IPS-NIHi11 (cell line): ENCODE measurements around the gene GUCA1C.
A peak's percentile ranks its signal among the peaks of the same experiment; 100 is the strongest.

Source experiments
- DNase-seq: peaks from one replicate; pipeline ENCODE4 v3.0.0; 2012; ENCODE audit warnings: mixed read lengths, low spot score

Gene GUCA1C, protein sequence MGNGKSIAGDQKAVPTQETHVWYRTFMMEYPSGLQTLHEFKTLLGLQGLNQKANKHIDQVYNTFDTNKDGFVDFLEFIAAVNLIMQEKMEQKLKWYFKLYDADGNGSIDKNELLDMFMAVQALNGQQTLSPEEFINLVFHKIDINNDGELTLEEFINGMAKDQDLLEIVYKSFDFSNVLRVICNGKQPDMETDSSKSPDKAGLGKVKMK

DNA sequence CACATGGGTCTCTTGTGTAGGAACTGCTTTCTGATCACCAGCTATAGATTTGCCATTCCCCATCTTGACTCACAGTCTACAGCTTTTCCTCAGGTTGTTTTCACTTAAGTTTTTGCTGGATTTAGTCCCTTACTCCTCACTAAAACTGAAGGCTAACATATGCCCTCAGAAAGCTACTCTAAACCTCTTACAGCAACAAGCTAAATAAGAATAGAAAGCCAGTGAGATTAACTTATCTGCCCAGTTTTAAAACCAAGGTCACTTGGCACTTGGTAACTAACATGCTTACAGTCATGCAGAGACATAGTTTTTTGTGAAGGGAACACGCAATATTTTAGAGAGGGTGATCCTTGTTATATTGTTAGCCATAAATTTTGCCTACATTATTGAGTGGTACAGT, at the start of gene GUCA1C:
Gene GUCA1C (minus strand): TSS at position 180 of the 400 bp plus-strand sequence. CDS start 117 bp downstream, at position 63.
- no peak for DNase-seq

DNA sequence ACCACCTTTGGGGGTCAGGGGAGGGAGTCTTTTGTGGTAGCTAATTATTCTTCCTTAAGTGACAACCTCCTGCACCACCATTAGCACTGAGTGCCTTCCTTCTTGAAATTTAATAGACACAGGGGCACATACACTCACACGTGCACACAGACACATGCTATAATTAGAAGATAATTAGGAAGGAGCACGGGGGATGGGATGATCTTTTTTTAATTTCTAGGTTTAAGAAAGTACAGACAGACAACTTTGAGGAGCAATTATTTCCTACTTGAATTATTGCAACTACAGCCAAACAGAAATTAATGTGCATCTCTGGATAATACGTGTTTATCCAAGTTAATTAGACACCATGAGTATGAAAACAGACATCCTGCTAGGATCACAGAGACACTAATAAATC, 44.8 kb upstream of the GUCA1C start:
- no peak for DNase-seq

DNA sequence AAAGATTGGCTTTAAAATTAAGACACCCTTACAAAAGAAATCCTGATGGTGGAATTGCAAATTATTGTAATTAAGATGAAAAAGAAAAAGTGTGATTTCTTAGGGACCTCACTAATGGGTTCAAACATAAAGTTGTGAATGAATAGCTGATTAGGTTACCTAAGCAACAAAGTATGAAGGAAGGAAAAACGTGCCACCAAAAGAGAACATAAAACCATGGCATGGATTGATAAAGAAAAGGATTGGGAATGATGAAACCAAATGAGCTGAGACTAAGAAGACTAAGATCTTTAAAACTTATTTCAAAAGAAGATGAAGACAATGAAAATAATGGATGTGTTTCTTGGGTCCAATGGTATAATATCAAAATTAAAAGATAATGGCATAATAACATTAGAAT, 32.2 kb upstream of the GUCA1C start:
- DNase-seq: peak; percentile 12

DNA sequence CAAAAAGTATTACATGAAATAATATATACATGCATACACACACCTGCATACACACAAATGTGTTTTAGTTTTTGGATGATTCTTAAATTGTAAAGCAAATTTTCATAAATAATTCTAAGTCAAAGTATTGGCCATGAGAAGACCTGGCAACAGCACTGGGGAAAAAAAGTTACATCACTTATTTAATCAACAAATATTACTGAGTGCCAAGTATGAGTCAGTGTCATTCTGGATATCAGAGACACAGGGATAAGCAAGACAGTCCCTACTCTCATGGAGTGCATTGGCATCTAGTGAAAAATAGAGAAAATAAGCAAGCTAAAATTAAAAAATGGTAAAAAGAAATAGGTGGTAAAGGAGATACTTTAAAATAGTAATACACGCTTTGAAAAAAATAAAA, 29.4 kb upstream of the GUCA1C start:
- no peak for DNase-seq

DNA sequence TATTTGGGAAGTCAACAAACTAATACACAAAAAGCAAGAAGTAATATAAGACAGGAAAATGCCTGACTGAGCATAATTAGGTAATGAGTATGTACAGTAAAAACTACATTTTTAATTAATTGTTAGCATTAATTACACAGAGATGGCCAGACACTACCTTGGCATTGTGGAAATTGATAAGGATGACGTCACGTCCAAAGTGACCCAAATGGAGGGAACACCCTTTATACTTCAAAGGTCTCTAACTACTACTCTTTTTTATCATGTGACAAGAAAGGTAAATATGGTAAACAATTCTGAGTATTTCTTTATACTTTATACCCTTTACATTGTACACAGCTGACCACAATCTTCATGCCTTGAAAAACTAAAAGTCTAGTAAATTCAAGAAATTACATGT, 22.4 kb upstream of the GUCA1C start:
- DNase-seq: no peak

DNA sequence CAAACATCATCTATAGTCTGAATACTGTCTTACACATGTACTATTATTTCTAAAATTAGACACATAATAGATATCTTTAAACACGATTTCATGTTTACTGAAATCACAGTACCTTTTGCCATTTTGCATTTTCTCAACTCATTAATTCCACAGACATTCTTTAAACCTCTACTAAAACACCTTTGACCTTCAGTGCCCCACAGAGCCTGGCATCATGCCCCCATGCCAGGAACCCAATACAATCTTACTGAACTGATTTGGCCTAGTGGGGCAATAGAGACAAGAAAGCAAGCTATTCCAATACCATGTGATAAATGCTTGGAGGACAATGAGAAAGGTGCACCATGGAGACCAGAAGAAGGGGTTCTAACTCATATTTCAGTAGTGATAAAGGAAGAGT, 19.3 kb upstream of the GUCA1C start:
- DNase-seq: no peak

DNA sequence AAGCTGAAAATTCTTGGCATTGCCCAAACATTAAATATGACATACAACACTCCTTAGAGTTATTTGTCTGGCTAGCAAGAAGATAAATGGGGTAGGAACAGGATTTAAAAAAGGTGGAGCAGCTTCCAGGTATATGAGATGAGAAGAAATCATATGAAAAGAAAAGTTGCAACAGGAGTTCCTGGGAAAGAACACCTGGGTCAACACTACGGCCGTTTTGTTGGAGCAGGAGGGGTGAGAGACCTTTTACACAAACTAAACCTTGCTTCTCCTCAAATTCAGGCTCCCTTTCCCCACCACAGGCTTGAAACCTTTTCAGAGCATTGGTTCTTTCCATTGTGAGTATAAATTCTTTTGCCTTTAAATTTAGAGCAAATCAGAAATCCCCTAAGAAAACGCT, 18.8 kb upstream of the GUCA1C start:
- no peak for DNase-seq

DNA sequence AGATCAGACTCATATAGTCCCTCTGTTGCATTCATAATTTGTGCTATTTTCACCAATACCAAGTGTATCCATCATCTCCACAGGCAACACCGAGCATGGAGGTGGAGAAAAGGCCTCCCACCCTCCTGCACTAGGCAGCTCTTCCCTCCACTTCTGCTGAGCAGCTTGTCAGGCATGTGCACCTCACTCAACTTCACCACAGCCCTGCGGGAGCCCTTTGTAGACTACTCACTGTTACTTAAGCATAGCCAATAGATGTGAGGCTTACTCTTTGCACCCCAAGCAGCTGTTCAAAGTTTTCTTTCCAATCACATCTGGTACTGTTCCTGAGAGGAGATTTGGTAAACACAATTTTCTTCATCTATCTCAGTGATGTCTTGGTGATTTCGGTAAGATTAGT, 16.9 kb upstream of the GUCA1C start:
- DNase-seq: no peak

DNA sequence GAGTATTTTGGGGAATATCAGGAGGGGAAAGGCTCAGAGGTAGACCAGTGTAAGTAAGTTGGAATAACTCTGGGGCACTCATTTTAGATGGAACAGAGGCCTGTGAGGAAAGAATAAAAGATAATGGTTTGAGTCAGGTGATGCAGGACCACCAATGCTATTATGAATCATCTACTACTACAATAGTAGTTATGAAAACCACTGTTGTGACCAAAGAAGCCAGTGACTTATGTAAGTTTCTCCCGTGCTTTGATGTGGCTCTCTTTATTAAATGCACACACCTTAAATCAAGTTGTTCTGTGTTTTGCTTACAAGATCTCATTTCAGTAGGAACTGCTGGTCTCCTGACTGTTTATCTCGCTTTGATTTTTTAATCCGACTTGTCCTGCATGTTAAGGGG, 13.1 kb upstream of the GUCA1C start:
- no peak for DNase-seq

DNA sequence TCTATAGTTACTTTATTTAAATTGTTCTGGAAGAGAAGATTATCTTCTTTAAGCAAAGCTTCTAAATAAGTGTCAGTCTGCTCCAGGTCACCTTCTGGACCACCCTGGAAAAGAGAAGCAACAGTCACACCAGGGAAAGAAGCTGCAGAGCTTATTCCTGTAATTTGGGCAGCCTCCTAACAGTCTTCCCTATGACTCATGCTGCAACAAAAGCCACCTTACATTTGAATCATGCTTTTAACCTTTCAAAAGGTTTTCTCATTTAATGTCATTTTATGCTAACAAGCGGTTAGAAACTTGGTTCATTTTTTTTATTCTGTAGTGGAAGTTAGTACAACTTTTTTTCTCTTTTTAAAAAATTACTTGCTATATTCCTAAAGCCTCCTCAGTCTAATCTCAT, 5.3 kb upstream of the GUCA1C start:
- no peak for DNase-seq

DNA sequence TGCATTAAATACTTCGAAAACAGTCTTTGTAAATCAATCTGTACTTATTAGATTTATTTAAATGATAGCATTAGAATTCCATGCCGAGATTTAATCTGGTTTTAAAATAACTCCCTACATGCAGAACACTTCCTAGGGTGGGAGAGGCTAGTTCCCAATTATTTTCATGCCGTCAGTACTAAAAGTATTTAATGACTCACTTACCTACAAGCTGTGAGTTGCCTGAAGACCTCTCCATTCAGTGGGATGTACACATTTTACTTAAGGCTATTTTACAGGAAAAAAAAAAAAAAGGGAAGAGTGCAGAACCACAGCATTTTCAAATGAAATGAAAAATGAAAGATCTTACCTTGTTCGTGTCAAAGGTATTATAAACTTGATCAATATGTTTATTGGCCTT, 469 bp downstream of the GUCA1C start:
- DNase-seq: no peak

DNA sequence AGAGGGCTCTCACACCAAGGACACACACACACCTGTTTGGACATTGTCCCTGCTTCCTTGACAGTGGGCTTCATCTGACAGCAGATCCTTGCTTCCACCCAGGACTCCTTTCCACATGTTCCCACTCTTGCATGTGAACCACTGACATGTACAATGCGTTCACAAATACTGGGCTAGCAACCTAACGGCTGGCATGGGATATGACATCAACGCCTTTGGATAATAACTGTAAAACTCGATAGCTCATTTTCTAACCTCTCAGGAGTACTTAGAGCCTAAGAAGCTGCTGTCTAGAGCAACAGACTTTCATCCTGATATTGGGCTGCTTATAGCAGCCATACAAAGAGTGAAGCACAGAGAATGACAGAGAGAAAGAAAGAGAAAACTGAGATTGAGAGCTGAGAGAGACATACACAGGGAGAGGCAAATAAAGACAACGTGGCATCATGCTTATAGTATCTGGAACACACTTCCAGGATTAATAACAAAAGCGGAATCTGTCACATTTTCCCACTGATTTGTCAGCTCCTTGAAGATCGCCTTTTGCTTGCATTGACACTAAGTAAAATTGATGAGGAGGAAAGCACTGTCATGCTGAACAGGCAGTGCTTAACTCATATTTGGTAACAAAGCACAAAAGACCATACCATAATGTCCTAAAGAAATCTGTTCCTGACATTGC, 1.7 kb downstream of the GUCA1C start:
- no peak for DNase-seq

DNA sequence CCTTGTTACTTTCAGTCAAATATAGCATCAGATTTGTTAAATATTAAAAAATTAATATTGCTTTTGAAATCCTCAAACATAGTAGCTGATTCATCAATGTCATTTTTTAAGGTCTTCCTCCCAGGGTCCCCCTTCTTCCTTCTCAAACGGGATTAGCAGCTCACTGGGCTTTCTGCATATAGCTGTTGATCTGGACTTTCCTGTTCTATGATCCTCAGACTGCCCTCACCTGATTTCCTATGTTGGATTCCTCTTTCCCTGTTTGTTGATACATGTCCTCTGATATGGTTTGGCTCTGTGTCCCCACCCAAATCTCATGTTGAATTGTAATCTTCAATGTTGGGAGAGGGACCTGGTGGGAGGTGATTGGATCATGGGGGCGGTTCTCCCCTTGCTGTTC, 5.8 kb downstream of the GUCA1C start:
- no peak for DNase-seq

DNA sequence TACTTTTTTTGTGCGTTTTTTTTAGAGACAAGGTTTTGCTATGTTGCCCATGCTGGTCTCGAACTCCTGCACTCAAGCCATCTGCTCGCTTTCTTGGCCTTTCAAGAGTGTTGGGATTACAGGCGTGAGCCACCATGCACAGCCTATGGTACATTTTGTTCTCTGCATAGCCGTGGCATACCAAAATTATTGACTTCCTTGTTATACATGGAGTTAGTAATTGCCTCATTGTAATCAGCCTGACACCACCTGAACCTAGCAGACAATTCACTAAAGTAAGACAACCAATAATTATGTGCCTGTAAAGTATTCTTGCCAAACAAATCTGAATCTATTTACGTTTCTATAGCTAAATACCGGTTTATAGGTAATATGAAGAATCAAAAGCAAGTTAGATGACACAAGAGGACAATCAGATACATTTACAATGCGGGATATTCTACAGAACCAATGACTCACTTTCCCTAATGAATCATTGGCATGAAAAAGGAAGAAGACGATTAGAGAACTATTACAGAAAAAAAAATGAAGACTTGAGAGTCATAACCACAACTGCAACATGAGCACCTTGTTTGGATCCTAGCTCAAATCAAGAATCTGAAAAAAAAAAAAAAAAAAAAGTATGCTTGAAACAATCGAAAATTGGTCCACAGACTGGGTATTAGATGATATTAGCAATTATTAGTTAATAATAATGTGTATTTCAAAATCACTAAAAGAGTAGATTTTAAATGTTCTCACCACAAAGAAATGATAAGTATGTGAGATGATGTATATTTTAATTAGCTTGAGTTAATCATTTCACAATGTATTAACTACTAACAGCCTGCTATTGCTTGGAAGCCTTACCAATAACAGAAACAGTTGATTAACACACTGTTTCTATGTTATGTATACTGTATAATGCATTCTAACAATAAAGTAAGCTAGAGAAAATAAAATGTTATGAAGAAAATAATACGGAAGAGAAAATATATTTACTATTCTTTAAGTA, 7.1 kb downstream of the GUCA1C start:
- DNase-seq: no peak

DNA sequence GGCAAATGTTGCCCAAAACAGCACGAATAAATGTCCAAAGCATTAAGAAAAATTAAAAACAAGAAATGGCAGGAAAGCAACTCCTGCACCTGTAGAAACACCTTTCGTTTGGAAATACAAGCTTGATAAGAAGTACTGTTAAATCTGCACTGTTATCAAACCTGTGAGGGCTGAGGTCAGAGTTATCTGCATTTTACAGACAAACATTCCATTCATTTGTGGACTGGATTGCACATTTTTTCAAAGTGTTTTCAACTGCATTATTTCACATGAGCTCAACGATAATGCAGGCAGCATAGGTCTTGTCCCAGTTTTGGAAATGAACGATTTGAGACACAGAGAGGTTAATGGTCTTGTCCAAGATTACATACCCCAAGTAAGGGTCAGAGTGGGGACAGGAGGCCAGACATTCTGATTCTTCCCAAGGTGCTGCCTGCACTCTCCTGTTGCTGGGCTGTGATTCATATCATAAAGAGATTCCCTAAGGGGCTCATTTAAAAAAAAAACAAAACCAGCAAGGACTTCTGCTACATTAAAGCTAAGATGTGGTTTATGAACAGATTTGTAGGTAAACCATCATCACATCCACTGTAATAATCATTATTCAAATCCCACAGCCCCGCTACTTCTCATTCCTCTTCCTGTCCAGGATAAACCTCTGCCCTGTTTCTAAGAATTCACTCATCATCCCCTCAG, 13.0 kb downstream of the GUCA1C start:
- DNase-seq: no peak

DNA sequence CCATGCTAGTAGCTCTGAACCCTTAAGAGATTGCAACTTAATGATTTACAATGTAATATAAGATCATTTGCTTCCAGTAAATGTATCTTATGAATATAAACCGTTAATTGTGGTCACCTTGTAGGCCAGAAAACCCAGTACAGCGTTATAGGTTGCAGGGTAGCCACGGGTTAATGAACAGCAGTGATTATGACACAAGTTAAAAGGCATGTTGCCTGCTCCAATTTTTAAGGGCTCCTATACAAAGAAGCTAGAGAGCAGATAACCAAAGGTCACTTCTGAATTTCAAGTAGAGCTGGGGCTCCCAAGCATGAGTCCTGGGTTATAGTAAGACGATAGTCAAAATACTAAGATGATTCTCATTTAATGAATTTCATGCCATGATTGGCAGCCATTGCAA, 13.5 kb downstream of the GUCA1C start:
- no peak for DNase-seq

DNA sequence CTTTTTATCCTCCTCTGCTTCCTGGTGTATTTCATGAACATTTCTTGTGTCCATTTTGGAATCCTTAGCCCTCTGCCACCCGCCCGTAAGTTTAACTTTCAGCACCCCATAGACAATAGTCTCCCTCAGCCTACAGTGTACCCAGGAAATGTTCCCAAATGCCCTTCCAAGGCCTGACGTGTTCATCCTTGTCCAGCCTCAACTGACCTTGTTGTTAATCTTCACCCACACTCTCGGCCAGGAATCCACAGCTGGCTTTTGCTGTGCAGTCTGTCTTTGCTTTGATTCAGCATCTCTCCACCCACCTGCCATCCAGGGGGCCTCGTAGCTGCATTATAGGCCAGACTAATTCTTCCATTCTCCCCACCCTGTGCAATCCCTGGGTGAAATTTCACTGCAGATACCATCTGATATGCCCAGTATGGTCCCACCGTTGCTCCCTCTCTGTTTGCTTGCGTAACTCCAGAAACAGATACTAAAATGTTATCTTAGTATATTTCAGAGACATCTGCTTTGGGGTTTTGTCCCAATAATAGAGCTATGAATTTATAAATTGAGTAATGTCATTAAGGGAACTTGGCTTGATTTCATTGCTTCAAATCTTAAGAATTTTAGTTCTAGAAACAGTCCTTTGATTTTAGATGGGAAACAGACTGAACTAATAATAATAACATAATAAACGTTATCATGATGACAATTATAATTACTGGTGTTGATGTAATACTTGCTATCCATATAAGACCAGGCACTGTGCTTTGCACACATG, 16.6 kb downstream of the GUCA1C start:
- DNase-seq: no peak

DNA sequence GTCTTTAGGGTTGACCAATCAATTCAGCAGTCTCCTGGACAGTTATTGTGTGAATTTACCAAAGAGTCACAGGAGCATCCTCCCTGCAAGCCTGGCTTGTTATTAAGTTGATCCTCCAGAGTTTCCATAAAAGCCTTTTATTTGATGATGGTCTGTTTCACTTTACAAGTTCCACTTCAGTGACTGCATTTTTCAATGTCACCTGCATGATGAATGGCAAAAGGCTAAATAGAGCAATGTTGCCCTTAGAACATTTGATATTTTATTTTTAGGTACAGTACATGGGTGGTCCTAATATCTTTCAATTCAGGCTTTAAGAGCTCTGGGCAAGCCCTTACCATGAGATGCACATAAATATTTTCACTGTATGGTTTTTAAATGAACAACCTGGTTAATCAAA, 22.6 kb downstream of the GUCA1C start:
- DNase-seq: peak; percentile 18

DNA sequence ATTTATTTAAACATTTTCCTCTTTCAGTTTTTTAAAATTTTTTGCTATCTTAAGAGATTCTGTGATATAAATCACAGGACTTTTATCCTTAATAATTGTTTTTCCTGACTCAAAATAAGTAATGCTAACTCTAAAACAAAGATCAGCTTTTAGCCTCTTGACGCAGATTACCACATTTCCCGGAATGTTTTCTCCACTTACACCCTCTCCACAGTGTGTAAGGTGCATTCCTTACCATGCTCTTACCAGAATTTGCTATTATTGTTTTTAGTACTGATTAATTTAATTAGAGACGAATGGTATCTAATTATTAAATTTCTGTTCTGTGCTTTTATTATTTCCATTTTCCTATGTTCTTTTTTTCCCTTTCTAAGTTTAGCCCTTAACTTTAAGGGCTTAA, 34.8 kb downstream of the GUCA1C start:
- no peak for DNase-seq

DNA sequence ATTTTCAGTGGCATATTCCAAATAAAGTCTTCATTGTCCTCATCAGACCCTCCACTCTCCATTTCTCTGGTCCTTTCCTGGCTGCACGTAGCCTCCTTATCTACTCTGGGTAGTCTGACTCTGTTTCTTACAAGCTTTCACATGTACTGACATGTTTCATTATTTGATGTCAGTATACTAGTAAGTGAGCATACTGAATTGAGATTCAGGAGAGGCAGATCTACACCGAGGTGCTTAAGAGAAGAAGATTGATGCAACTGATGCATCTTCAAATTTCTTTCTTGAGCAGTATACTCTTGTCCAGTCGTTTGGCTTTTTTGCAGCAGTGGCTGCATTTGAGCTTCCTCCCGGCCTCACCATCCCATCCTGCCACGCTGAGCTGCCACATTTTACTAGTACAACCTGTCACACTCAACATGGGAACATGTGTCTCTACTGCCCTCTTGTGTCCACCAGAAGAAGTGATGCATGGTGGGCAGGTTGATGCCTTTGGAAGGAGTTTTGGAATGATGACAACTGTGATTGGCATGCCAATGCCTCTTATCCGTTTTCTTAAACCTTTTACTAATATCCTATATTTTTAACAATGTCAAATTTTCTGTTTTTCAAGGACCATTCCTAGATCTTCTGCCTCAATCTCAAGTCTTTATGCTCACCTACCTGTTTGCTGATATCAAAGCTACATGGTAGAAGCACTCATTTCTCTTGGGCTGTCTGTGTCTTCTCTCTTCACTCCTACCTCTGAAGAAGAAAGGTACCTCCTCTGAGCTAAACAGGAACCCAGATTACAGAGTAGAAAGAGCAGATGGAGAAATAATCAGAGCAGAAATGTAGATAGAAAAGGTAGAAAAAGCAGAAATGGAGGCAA, 38.7 kb downstream of the GUCA1C start:
- peak; percentile 81 for DNase-seq

DNA sequence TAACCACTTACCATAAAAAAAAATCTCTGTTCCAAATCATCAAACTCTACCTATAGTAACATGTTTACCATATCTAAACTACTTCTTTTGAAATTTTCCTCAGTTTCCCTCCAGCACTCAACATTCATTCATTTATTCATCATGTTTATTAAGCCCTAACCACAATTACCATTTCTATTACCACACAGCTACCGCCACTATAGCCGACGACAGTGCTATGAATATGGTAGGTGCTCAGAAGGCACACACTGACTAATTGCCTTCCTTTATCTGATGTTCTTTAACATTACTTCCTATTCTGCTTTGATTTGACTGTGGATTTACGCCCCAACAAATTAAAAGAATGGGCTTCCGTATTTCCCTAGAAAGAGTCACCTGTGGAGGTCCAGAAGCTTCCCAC, 43.9 kb downstream of the GUCA1C start:
- no peak for DNase-seq
